Stomach (tissue), 4 donors: ENCODE measurements around the gene INHBA.

Experiments used
- CTCF ChIP-seq, 7 experiments: fragments of 450-650 bp in 4 of 7; fragments of 200-600 bp in 3 of 7; sonication (generic) in 3 of 7; IDR thresholded peaks; one replicate each; pipeline ENCODE4 v1.5.1; 2016 to 2019; ENCODE audit warnings: antibody characterized with exemption in 7 of 7, control low read depth in 2 of 7, mild to moderate bottlenecking in 1 of 7
- EP300 ChIP-seq: sonication (generic); formaldehyde crosslinking; IDR thresholded peaks from one replicate; pipeline ENCODE4 v1.6.1; 2017; ENCODE audit warnings: antibody characterized with exemption

DNA sequence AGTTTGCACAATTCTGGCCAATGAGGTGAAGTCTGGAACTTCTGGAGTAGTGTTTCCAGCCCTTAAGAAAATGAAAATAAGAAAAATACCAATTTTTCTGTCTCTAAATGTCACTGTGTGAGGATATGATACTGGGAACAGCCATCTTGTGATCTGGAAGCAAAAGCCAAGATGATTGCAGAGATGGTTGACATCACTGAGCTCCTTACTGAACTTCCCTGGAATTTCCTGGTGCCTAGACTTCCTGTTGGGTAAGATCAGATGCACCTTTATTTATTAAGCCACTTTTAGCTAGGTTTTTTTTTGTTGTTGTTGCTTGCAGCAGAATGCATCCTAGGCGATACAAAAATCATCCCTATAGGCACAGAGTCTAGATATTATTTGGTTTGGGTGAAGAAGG lies 27.3 kb upstream of the INHBA start:
- no peak for TF ChIP-seq EP300
- TF ChIP-seq CTCF (IDR thresholded peaks at IDR 0.05), result no peak
